ENCODE data around the gene GATAD2B. TPM values are rescaled to one million over a fixed set of nuclear protein-coding genes. Genes with fewer than 3 reads are reported as not detected.

Gene GATAD2B
- total and polyA plus RNA-seq, 2 donors (not counting 3 experiments of a cell fraction or from before 2014, with no cell fraction given) = 8.5 to 46.3 TPM

DNA sequence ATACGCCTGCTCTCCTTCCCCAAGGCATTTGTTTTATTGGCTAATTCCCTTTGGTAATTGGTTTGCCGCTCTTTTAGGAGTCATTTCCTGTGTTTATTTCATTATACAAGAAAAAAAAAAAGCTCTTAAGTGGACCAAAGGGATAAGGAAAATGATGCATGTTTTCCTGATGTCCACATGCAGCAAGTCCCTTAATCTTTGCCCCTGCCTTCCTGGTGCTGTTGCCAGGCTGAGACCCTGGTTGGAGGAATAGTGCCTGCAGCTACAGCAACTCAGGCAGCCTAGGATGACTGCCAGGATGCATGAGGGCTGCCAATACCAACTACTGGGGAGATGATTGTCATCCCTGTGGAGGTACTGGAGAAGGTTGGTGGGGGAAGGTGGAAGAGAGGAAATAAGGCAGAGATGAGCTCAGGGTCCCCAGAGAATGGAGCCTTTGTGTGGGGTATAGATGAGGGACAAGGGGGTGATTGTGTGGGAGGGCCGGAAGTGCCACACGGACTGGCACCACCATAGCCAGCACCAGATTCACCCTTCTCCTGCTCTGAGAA, 6.1 kb upstream of the GATAD2B start:
- no peaks in the 10 kb centered on the region for H3K79me2 ChIP-seq (ENCODE audit: control insufficient read depth, insufficient read depth, low read length)
- no peaks in the 10 kb centered on the region for H3K9me1 ChIP-seq (replicated peaks; ENCODE audit: control insufficient read depth, extremely low read depth, insufficient read depth, low read length)
- CTCF ChIA-PET = interaction anchor here (0.9 to 5.1 kb wide), 10 partner anchors 11 to 134 kb away, joined by 3 to 34 read pairs (median 5); partner anchors contain the start of genes CREB3L4, DENND4B, JTB and RAB13
- no peak overlapping the region for H3K4me3 ChIP-seq (replicated peaks in 1 of 3; ENCODE audit: insufficient read depth in 1 of 3, low read depth in 1 of 3, low read length in 3 of 3)
- POLR2A ChIA-PET = no interaction called here
- FAIRE-seq (peak; percentile 93), DNase-seq (ENCODE audit: low read depth, low spot score) (peak; percentile 91)
- peak overlapping the region; percentile 4 for H3K27ac ChIP-seq (ENCODE audit: insufficient read depth, low read depth, low read length)
- H2AFZ ChIP-seq (ENCODE audit: low read depth, low read length) = no peak overlapping the region
- intact Hi-C loops (cut with micrococcal nuclease) = loop anchor here (1.0 kb wide), 1 partner anchor 34 kb away; the partner anchor contains the start of gene SLC39A1
- H3K9me3 ChIP-seq (replicated peaks; ENCODE audit: control insufficient read depth, insufficient read depth, low read length) = no peaks in the 10 kb centered on the region
- dilution Hi-C loops (cut with MboI; ENCODE audit: extremely low pct_ligation_motif_present, low sequenced_read_pairs) = no loop called here
- H3K4me2 ChIP-seq (ENCODE audit: insufficient read depth, low read length) = peak overlapping the region; percentile 7
- TF ChIP-seq GATA2 (IDR thresholded peaks at IDR 0.05; ENCODE audit: insufficient read depth, insufficient read length, low read depth, low read length) (no peak), POLR2AphosphoS5 (IDR thresholded peaks at IDR 0.05; ENCODE audit: insufficient read depth, low read depth, low read length) (no peak), JUN (IDR thresholded peaks at IDR 0.05; ENCODE audit: borderline replicate concordance, insufficient read depth, insufficient read length, low read depth) (peak; percentile 24), FOS (IDR thresholded peaks at IDR 0.05; ENCODE audit: borderline replicate concordance, insufficient read depth, low read length) (peak; percentile 20), EZH2 (IDR thresholded peaks at IDR 0.05; ENCODE audit: borderline replicate concordance, low read depth, low read length, severe bottlenecking) (no peak), MYC (IDR thresholded peaks at IDR 0.05; ENCODE audit: low read depth, low read length) (no peak), POLR2A (IDR thresholded peaks at IDR 0.05; ENCODE audit: low read depth, low read length) (no peak)
- TF ChIP-seq, protein P1, sequence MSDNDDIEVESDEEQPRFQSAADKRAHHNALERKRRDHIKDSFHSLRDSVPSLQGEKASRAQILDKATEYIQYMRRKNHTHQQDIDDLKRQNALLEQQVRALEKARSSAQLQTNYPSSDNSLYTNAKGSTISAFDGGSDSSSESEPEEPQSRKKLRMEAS (IDR thresholded peaks at IDR 0.05; ENCODE audit: insufficient read depth, insufficient read length) = no peak
- TF ChIP-seq, protein P2, sequence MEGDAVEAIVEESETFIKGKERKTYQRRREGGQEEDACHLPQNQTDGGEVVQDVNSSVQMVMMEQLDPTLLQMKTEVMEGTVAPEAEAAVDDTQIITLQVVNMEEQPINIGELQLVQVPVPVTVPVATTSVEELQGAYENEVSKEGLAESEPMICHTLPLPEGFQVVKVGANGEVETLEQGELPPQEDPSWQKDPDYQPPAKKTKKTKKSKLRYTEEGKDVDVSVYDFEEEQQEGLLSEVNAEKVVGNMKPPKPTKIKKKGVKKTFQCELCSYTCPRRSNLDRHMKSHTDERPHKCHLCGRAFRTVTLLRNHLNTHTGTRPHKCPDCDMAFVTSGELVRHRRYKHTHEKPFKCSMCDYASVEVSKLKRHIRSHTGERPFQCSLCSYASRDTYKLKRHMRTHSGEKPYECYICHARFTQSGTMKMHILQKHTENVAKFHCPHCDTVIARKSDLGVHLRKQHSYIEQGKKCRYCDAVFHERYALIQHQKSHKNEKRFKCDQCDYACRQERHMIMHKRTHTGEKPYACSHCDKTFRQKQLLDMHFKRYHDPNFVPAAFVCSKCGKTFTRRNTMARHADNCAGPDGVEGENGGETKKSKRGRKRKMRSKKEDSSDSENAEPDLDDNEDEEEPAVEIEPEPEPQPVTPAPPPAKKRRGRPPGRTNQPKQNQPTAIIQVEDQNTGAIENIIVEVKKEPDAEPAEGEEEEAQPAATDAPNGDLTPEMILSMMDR (IDR thresholded peaks at IDR 0.05; ENCODE audit: extremely low read depth in 1 of 2, insufficient read depth in 1 of 2, low read depth in 1 of 2, low read length in 2 of 2) = no peak
- no TSS peak for BruUV-seq (replicated peaks)
- peaks cover under 1 to 19% of the 10 kb centered on the region in 2 experiments for H3K36me3 ChIP-seq (ENCODE audit: control insufficient read depth in 2 of 2, extremely low read depth in 1 of 2, insufficient read depth in 2 of 2, low read length in 2 of 2)
- H3K27me3 ChIP-seq (ENCODE audit: control insufficient read depth in 2 of 2, insufficient read depth in 2 of 2, low read length in 2 of 2) = no peaks in the 10 kb centered on the region
- H4K20me1 ChIP-seq (replicated peaks; ENCODE audit: control insufficient read depth, extremely low read depth, insufficient read depth, low read length) = no peaks in the 10 kb centered on the region
- no peak overlapping the region for H3K9ac ChIP-seq (replicated peaks; ENCODE audit: extremely low read depth, insufficient read depth, low read length)
- H3K4me1 ChIP-seq (ENCODE audit: control insufficient read depth, extremely low read depth, insufficient read depth, low read length) = peaks cover 19% of the 10 kb centered on the region

All from endothelial cell of umbilical vein (primary cell).